SK-N-SH treated with all-trans-retinoic acid at 6 μM for 48 hours (cell line): ENCODE results near the gene KEAP1.

Source experiments
- ATAC-seq: fragments of 200-7000 bp; cut with Tn5 transposase; 3 replicates; pipeline ENCODE4 v1.9.1; 2020; ENCODE audit warnings: mild to moderate bottlenecking, moderate library complexity
- BACH2 ChIP-seq: fragments of 250-450 bp; sonication (Bioruptor Pico); IDR thresholded peaks from 2 replicates; pipeline ENCODE4 v1.9.0; 2021; ENCODE audit warnings: mild to moderate bottlenecking, borderline replicate concordance
- CSDC2 ChIP-seq: fragments of 250-450 bp; sonication (Bioruptor Pico); IDR thresholded peaks from 2 replicates; pipeline ENCODE4 v1.5.0; 2020; ENCODE audit warnings: mild to moderate bottlenecking, moderate library complexity
- CSRNP3 ChIP-seq: fragments of 250-450 bp; sonication (Bioruptor Pico); IDR thresholded peaks from 2 replicates; pipeline ENCODE4 v1.5.1; 2021; ENCODE audit warnings: mild to moderate bottlenecking, moderate library complexity
- ESRRG ChIP-seq: fragments of 250-450 bp; sonication (Bioruptor Pico); IDR thresholded peaks from 2 replicates; pipeline ENCODE4 v1.6.1; 2021; ENCODE audit warnings: mild to moderate bottlenecking
- GLIS3 ChIP-seq: fragments of 250-450 bp; sonication (Bioruptor Pico); IDR thresholded peaks from 2 replicates; pipeline ENCODE4 v1.5.0; 2020; ENCODE audit warnings: mild to moderate bottlenecking, moderate library complexity
- ISL1 ChIP-seq: fragments of 250-450 bp; sonication (Bioruptor Pico); IDR thresholded peaks from 2 replicates; pipeline ENCODE4 v2.1.2; 2022; ENCODE audit warnings: mild to moderate bottlenecking, moderate library complexity
- OSR1 ChIP-seq: fragments of 250-450 bp; sonication (Bioruptor Pico); IDR thresholded peaks from 2 replicates; pipeline ENCODE4 v1.8.0; 2022; ENCODE audit warnings: moderate library complexity, mild to moderate bottlenecking, inconsistent platforms
- PATZ1 ChIP-seq: fragments of 250-450 bp; sonication (Bioruptor Pico); IDR thresholded peaks from 2 replicates; pipeline ENCODE4 v1.8.0; 2020; ENCODE audit warnings: mild to moderate bottlenecking, moderate library complexity, borderline replicate concordance
- POU6F1 ChIP-seq: fragments of 250-450 bp; sonication (Bioruptor Pico); IDR thresholded peaks from 2 replicates; pipeline ENCODE4 v1.8.0; 2021; ENCODE audit warnings: low read depth, mild to moderate bottlenecking, moderate library complexity, borderline replicate concordance
- PPARA ChIP-seq: fragments of 250-450 bp; sonication (Bioruptor Pico); IDR thresholded peaks from 2 replicates; pipeline ENCODE4 v1.5.0; 2020; ENCODE audit warnings: mild to moderate bottlenecking, borderline replicate concordance
- RARB ChIP-seq: fragments of 250-450 bp; sonication (Bioruptor Pico); IDR thresholded peaks from 2 replicates; pipeline ENCODE4 v1.8.0; 2021; ENCODE audit warnings: mild to moderate bottlenecking, moderate library complexity
- SNAI2 ChIP-seq: fragments of 250-450 bp; sonication (Bioruptor Pico); IDR thresholded peaks from 2 replicates; pipeline ENCODE4 v1.5.0; 2020; ENCODE audit warnings: mild to moderate bottlenecking, moderate library complexity
- TCF4 ChIP-seq: fragments of 250-450 bp; sonication (Bioruptor Pico); IDR thresholded peaks from 2 replicates; pipeline ENCODE4 v1.8.0; 2021; ENCODE audit warnings: mild to moderate bottlenecking, moderate library complexity, borderline replicate concordance
- TOX ChIP-seq: fragments of 250-450 bp; sonication (Bioruptor Pico); IDR thresholded peaks from 2 replicates; pipeline ENCODE4 v1.8.0; 2021; ENCODE audit warnings: mild to moderate bottlenecking, moderate library complexity, borderline replicate concordance
- ZC3H10 ChIP-seq: fragments of 250-450 bp; sonication (Bioruptor Pico); IDR thresholded peaks from 2 replicates; pipeline ENCODE4 v1.5.1; 2021; ENCODE audit warnings: mild to moderate bottlenecking, moderate library complexity
- ZFP3 ChIP-seq: fragments of 250-450 bp; sonication (Bioruptor Pico); IDR thresholded peaks from 2 replicates; pipeline ENCODE4 v1.5.0; 2020; ENCODE audit warnings: mild to moderate bottlenecking, moderate library complexity
- ZFP30 ChIP-seq: fragments of 450-650 bp; formaldehyde crosslinking; IDR thresholded peaks from 2 replicates; pipeline ENCODE4 v1.5.0; 2022; ENCODE audit warnings: mild to moderate bottlenecking, moderate library complexity
- ZNF565 ChIP-seq: fragments of 450-650 bp; formaldehyde crosslinking; conservative IDR thresholded peaks from 2 replicates; pipeline ENCODE4 v1.5.0; 2020; ENCODE audit warnings: low read depth, mild to moderate bottlenecking, moderate library complexity
- ZNF70 ChIP-seq: fragments of 450-650 bp; formaldehyde crosslinking; IDR thresholded peaks from 2 replicates; pipeline ENCODE4 v1.5.0; 2020; ENCODE audit warnings: mild to moderate bottlenecking, moderate library complexity
- ZNF8 ChIP-seq: fragments of 450-650 bp; formaldehyde crosslinking; IDR thresholded peaks from 2 replicates; pipeline ENCODE4 v1.5.0; 2020; ENCODE audit warnings: mild to moderate bottlenecking, moderate library complexity
- TF ChIP-seq, protein P1 (sequence below): fragments of 250-450 bp; sonication (Bioruptor Pico); IDR thresholded peaks from 2 replicates; pipeline ENCODE4 v1.5.0; 2020; ENCODE audit warnings: mild to moderate bottlenecking, moderate library complexity
- TF ChIP-seq, protein P2 (sequence below): fragments of 250-450 bp; sonication (Bioruptor Pico); IDR thresholded peaks from 2 replicates; pipeline ENCODE4 v1.5.1; 2020; ENCODE audit warnings: low read depth, mild to moderate bottlenecking, moderate library complexity

KEAP1 gene

GRCh38 chr19:10510301-10510802 lies 7.2 kb upstream of the KEAP1 start:
- no peak for ATAC-seq
- TF ChIP-seq ZFP30 = no peak
- no peak for TF ChIP-seq ZC3H10 (CRISPR knock-in tag)
- no peak for TF ChIP-seq SNAI2 (CRISPR knock-in tag)
- no peak for TF ChIP-seq PATZ1 (CRISPR knock-in tag)
- TF ChIP-seq ESRRG (CRISPR knock-in tag) = no peak
- no peak for TF ChIP-seq POU6F1 (CRISPR knock-in tag)
- no peak for TF ChIP-seq ZNF70 (CRISPR knock-in tag)
- TF ChIP-seq ISL1 (CRISPR knock-in tag) = no peak
- TF ChIP-seq PPARA (CRISPR knock-in tag) = no peak
- no peak for TF ChIP-seq TCF4 (CRISPR knock-in tag)
- TF ChIP-seq CSDC2 = no peak
- no peak for TF ChIP-seq GLIS3 (CRISPR knock-in tag)

GRCh38 chr19:10508707-10509106 lies 5.6 kb upstream of the KEAP1 start:
- ATAC-seq = no peak
- TF ChIP-seq TCF4 (CRISPR knock-in tag) (no peak), ZC3H10 (CRISPR knock-in tag) (no peak)

DNA sequence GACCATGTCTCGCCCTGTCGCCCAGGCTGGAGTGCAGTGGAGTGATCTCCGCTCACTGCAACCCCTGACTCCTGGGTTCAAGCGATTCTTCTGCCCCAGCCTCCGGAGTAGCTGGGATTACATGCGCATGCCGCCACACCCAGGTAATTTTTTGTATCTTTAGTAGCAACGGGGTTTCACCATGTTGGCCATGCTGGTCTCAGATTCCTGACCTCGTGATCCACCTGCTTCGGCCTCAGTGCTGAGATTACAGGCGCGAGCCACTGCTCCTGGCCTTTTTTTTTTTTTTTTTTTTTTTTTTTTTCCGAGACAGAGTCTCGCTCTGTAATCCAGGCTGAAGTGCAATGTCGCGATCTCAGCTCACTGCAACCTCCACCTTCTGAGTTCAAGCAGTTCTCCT lies 4.9 kb upstream of the KEAP1 start:
- no peak for ATAC-seq
- TF ChIP-seq TOX (CRISPR knock-in tag) (no peak), CSRNP3 (CRISPR knock-in tag) (no peak), ISL1 (CRISPR knock-in tag) (no peak), ZNF70 (CRISPR knock-in tag) (no peak), BACH2 (no peak), PPARA (CRISPR knock-in tag) (no peak), ZC3H10 (CRISPR knock-in tag) (no peak), ZFP3 (CRISPR knock-in tag) (no peak), ZNF8 (CRISPR knock-in tag) (no peak), PATZ1 (CRISPR knock-in tag) (no peak), ZNF565 (CRISPR knock-in tag) (no peak), POU6F1 (CRISPR knock-in tag) (no peak), RARB (CRISPR knock-in tag) (no peak), GLIS3 (CRISPR knock-in tag) (no peak), OSR1 (no peak), ZFP30 (no peak), ESRRG (CRISPR knock-in tag) (no peak), TCF4 (CRISPR knock-in tag) (no peak)
- TF ChIP-seq, protein P1, sequence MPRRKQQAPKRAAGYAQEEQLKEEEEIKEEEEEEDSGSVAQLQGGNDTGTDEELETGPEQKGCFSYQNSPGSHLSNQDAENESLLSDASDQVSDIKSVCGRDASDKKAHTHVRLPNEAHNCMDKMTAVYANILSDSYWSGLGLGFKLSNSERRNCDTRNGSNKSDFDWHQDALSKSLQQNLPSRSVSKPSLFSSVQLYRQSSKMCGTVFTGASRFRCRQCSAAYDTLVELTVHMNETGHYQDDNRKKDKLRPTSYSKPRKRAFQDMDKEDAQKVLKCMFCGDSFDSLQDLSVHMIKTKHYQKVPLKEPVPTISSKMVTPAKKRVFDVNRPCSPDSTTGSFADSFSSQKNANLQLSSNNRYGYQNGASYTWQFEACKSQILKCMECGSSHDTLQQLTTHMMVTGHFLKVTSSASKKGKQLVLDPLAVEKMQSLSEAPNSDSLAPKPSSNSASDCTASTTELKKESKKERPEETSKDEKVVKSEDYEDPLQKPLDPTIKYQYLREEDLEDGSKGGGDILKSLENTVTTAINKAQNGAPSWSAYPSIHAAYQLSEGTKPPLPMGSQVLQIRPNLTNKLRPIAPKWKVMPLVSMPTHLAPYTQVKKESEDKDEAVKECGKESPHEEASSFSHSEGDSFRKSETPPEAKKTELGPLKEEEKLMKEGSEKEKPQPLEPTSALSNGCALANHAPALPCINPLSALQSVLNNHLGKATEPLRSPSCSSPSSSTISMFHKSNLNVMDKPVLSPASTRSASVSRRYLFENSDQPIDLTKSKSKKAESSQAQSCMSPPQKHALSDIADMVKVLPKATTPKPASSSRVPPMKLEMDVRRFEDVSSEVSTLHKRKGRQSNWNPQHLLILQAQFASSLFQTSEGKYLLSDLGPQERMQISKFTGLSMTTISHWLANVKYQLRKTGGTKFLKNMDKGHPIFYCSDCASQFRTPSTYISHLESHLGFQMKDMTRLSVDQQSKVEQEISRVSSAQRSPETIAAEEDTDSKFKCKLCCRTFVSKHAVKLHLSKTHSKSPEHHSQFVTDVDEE (CRISPR knock-in tag) = no peak
- TF ChIP-seq, protein P2, sequence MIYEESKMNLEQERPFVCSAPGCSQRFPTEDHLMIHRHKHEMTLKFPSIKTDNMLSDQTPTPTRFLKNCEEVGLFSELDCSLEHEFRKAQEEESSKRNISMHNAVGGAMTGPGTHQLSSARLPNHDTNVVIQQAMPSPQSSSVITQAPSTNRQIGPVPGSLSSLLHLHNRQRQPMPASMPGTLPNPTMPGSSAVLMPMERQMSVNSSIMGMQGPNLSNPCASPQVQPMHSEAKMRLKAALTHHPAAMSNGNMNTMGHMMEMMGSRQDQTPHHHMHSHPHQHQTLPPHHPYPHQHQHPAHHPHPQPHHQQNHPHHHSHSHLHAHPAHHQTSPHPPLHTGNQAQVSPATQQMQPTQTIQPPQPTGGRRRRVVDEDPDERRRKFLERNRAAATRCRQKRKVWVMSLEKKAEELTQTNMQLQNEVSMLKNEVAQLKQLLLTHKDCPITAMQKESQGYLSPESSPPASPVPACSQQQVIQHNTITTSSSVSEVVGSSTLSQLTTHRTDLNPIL (CRISPR knock-in tag) = no peak
